Measurements from ENCODE around the gene UCK1.

DNA sequence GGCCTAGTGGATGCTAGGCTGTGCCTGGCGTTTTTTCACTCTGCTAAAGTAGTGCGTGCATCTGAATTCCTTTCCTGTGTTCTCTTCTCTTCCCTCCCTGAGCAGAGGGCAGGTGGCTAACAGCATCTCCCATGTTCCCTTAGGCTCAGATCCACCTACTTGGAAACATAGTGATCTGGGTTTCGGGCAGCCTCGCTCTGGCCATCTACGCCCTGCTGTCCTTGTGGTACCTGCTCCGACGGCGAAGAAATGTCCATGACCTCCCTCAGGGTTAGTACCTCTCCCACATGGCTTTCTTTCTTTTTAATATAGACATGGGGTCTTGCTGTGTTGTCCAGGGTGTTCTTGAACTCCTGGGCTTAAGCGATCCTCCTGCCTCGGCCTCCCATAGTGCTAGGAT is 9.9 kb downstream of the UCK1 start:
- TF ChIP-seq, protein P1, sequence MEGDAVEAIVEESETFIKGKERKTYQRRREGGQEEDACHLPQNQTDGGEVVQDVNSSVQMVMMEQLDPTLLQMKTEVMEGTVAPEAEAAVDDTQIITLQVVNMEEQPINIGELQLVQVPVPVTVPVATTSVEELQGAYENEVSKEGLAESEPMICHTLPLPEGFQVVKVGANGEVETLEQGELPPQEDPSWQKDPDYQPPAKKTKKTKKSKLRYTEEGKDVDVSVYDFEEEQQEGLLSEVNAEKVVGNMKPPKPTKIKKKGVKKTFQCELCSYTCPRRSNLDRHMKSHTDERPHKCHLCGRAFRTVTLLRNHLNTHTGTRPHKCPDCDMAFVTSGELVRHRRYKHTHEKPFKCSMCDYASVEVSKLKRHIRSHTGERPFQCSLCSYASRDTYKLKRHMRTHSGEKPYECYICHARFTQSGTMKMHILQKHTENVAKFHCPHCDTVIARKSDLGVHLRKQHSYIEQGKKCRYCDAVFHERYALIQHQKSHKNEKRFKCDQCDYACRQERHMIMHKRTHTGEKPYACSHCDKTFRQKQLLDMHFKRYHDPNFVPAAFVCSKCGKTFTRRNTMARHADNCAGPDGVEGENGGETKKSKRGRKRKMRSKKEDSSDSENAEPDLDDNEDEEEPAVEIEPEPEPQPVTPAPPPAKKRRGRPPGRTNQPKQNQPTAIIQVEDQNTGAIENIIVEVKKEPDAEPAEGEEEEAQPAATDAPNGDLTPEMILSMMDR (IDR thresholded peaks at IDR 0.05; ENCODE audit: low read depth, low read length), result no peak
- no peak for TF ChIP-seq EZH2phosphoT487 (IDR thresholded peaks at IDR 0.05; ENCODE audit: low read depth)

Data from OCI-LY3 (cell line).